ENCODE data around the gene DNAH2. TPM values are rescaled to one million over a fixed set of nuclear protein-coding genes. Genes with fewer than 3 reads are reported as not detected.

The DNAH2 gene
- total RNA-seq, 1 experiment from 2014 or later: 0.15 TPM

- Histone ChIP-seq H3K79me1 (ENCODE audit: insufficient read depth, low read depth, low read length, poor library complexity, severe bottlenecking) (no peaks in the 10 kb centered on the region), H3K27me3 (ENCODE audit: insufficient read depth, low read length) (no peaks in the 10 kb centered on the region; the same call in 1 of the 2 replicates), H3K9me3 (ENCODE audit: control insufficient read depth, low read depth, low read length) (no peaks in the 10 kb centered on the region), H3T11ph (ENCODE audit: low read length) (no peak overlapping the region), H2AFZ (ENCODE audit: low read length) (no peak overlapping the region), H3K27ac (ENCODE audit: insufficient read length, low read depth, low read length) (no peak overlapping the region), H3K23me2 (ENCODE audit: insufficient read length, low read depth, low read length, poor library complexity, severe bottlenecking) (peaks cover 18% of the 10 kb centered on the region), H3K4me2 (ENCODE audit: insufficient read depth, insufficient read length, low read length) (peak overlapping the region; percentile 80), H2AK5ac (ENCODE audit: insufficient read length, low read length) (no peak overlapping the region), H2BK20ac (ENCODE audit: low read depth, low read length, poor library complexity, severe bottlenecking) (no peak overlapping the region), H2BK12ac (ENCODE audit: insufficient read length, low read depth, low read length) (no peak overlapping the region), H4K91ac (ENCODE audit: insufficient read length, low read depth, low read length) (no peak overlapping the region), H2BK5ac (ENCODE audit: insufficient read length, low read length) (no peak overlapping the region), H3K79me2 (ENCODE audit: insufficient read depth, low read length) (no peaks in the 10 kb centered on the region), H3K9ac (ENCODE audit: extremely low read depth, insufficient read length, low read length) (peak overlapping the region; percentile 19), H3K14ac (ENCODE audit: insufficient read depth, low read length) (no peak overlapping the region; the same call in 1 of the 2 replicates), H2BK15ac (ENCODE audit: low read depth, low read length) (no peak overlapping the region; the same call in 1 of the 2 replicates), H3K23ac (ENCODE audit: insufficient read length, low read depth, low read length) (no peak overlapping the region), H3K4me1 (ENCODE audit: insufficient read depth, low read length) (no peaks in the 10 kb centered on the region; the same call in 1 of the 2 replicates), H3K56ac (ENCODE audit: insufficient read length, low read depth, low read length) (no peak overlapping the region), H3K18ac (ENCODE audit: insufficient read length, low read depth, low read length) (no peak overlapping the region), H4K5ac (ENCODE audit: insufficient read length, low read depth, low read length) (no peak overlapping the region), H3K4ac (ENCODE audit: low read depth, low read length) (no peak overlapping the region), H2BK120ac (ENCODE audit: low read depth, low read length, poor library complexity, severe bottlenecking) (no peak overlapping the region), H4K20me1 (ENCODE audit: control insufficient read depth, insufficient read depth, insufficient read length) (no peaks in the 10 kb centered on the region), H4K8ac (replicated peaks; ENCODE audit: insufficient read length, low read depth, low read length) (no peak overlapping the region)
- Mint-ChIP-seq H3K4me1 (peaks cover 31 to 35% of the 10 kb centered on the region in 2 experiments), H3K9me3 (no peaks in the 10 kb centered on the region), H3K4me3 (peak overlapping the region; percentile 75 to 87), H3K27me3 (ENCODE audit: low read depth) (peaks cover 31% of the 10 kb centered on the region), H3K27ac (no peak overlapping the region), H3K36me3 (ENCODE audit: insufficient read depth in 1 of 3, low read depth in 3 of 3) (peaks cover 3 to 16% (median 13%) of the 10 kb centered on the region in 3 experiments; a peak in 6 of 7 replicates)
- no CpG with 5 or more reads among the region's 50 CpGs for WGBS (ENCODE audit: extremely low coverage, insufficient read length, low lambda C conversion rate)
- DNase-seq: peak; percentile 69
- TF ChIP-seq, protein P1, sequence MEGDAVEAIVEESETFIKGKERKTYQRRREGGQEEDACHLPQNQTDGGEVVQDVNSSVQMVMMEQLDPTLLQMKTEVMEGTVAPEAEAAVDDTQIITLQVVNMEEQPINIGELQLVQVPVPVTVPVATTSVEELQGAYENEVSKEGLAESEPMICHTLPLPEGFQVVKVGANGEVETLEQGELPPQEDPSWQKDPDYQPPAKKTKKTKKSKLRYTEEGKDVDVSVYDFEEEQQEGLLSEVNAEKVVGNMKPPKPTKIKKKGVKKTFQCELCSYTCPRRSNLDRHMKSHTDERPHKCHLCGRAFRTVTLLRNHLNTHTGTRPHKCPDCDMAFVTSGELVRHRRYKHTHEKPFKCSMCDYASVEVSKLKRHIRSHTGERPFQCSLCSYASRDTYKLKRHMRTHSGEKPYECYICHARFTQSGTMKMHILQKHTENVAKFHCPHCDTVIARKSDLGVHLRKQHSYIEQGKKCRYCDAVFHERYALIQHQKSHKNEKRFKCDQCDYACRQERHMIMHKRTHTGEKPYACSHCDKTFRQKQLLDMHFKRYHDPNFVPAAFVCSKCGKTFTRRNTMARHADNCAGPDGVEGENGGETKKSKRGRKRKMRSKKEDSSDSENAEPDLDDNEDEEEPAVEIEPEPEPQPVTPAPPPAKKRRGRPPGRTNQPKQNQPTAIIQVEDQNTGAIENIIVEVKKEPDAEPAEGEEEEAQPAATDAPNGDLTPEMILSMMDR (conservative IDR thresholded peaks at IDR 0.05): no peak
Measured at GRCh38 chr17:7705269-7706255, 12.0 kb upstream of the DNAH2 start.
